IMR-90 (cell line): Measurements from ENCODE around the gene CLEC16A.

ENCODE experiments used
- CEBPB ChIP-seq: IDR thresholded peaks from 2 replicates; pipeline ENCODE4 v1.6.1; 2012; ENCODE audit warnings: low read depth, low read length, improper control_type of control experiment
- CTCF ChIP-seq: conservative IDR thresholded peaks from 2 replicates; pipeline ENCODE4 v1.5.1; 2012; ENCODE audit warnings: mild to moderate bottlenecking, low read depth, low read length, improper control_type of control experiment
- FOS ChIP-seq: fragments of 150-350 bp; IDR thresholded peaks from 2 replicates; pipeline ENCODE4 v1.6.1; 2016; ENCODE audit warnings: low read depth, low read length
- RAD21 ChIP-seq: IDR thresholded peaks from 2 replicates; pipeline ENCODE4 v1.6.1; 2012; ENCODE audit warnings: low read length, improper control_type of control experiment
- RFX5 ChIP-seq: IDR thresholded peaks from 2 replicates; pipeline ENCODE4 v1.8.0; 2012; ENCODE audit warnings: low read depth, mild to moderate bottlenecking, low read length, moderate library complexity

DNA sequence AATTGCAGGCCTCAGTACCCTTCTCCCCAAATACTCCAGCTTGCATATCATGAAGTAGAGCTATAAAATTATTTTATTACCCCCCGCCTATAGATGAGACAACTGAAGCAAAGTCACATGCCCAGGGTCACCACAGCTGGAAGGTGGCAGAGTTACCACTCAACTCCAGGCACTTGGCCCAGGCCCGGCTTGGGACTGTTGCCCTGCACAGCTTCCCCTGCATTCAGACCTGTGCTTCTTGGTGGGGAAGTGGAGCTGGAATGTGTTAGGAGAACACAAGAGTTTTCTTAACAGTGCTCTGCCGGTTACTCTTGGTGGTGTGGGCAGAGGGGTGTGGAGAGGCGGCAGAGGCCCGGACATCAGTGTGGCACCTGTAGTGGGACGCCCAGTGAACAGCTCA lies 162.4 kb downstream of the CLEC16A start:
- no peak for TF ChIP-seq CTCF
- TF ChIP-seq RFX5: no peak
- TF ChIP-seq FOS: no peak
- no peak for TF ChIP-seq RAD21
- no peak for TF ChIP-seq CEBPB
